CD4-positive, alpha-beta T cell treated with Interleukin-1 beta for 1 hour (primary cell): ENCODE measurements around the gene RAPGEF5.

Source experiments
- DNase-seq, 2 donors: peaks; one replicate each; pipeline ENCODE4 v3.0.0-alpha.2; 2020 to 2022

The RAPGEF5 gene

GRCh38 chr7:22144950-22145349 is 212.0 kb downstream of the RAPGEF5 start:
- no peak for DNase-seq

GRCh38 chr7:22143491-22143890 is 213.5 kb downstream of the RAPGEF5 start:
- DNase-seq = no peak

- no peak for DNase-seq
These were observed 214.4 kb downstream of the RAPGEF5 start for GRCh38 chr7:22142572-22142971.

- DNase-seq = no peak
These were observed 215.6 kb downstream of the RAPGEF5 start for GRCh38 chr7:22141355-22141754.

- DNase-seq = no peak
These were observed 216.4 kb downstream of the RAPGEF5 start for GRCh38 chr7:22140578-22140977.

- DNase-seq = no peak
These were observed 218.1 kb downstream of the RAPGEF5 start for GRCh38 chr7:22138886-22139285.

- no peak for DNase-seq
These were observed 218.8 kb downstream of the RAPGEF5 start for GRCh38 chr7:22138106-22138505.

GRCh38 chr7:22137466-22137865 is 219.5 kb downstream of the RAPGEF5 start:
- no peak for DNase-seq

GRCh38 chr7:22137026-22137425 is 219.9 kb downstream of the RAPGEF5 start:
- DNase-seq = no peak

GRCh38 chr7:22129819-22130580 is 227.0 kb downstream of the RAPGEF5 start:
- no peak for DNase-seq

- DNase-seq = no peak
These were observed 227.8 kb downstream of the RAPGEF5 start for GRCh38 chr7:22129166-22129565.

GRCh38 chr7:22128528-22128920 is 228.4 kb downstream of the RAPGEF5 start:
- no peak for DNase-seq

- DNase-seq = no peak
These were observed 229.0 kb downstream of the RAPGEF5 start for GRCh38 chr7:22127835-22128527.

- DNase-seq = no peak
These were observed 231.5 kb downstream of the RAPGEF5 start for GRCh38 chr7:22125436-22125835.

GRCh38 chr7:22124941-22125340 is 232.0 kb downstream of the RAPGEF5 start:
- no peak for DNase-seq

GRCh38 chr7:22123139-22123538 is 233.8 kb downstream of the RAPGEF5 start:
- DNase-seq = no peak

GRCh38 chr7:22121702-22122474 is 235.1 kb downstream of the RAPGEF5 start:
- no peak for DNase-seq

GRCh38 chr7:22120391-22121053 is 236.4 kb downstream of the RAPGEF5 start:
- no peak for DNase-seq

GRCh38 chr7:22117222-22117621 is 239.7 kb downstream of the RAPGEF5 start:
- DNase-seq = no peak

- DNase-seq = no peak
These were observed 240.4 kb downstream of the RAPGEF5 start for GRCh38 chr7:22116451-22117030.

GRCh38 chr7:22115689-22116088 is 241.3 kb downstream of the RAPGEF5 start:
- DNase-seq = no peak

GRCh38 chr7:22114440-22114981 is 242.4 kb downstream of the RAPGEF5 start:
- DNase-seq = no peak
